ENCODE data around the gene FRAS1.

The FRAS1 gene

GRCh38 chr4:78386679-78387078 is 329.6 kb downstream of the FRAS1 start:
- DNase-seq: no peak

- DNase-seq: no peak
Measured at GRCh38 chr4:78395642-78396041, 338.5 kb downstream of the FRAS1 start.

GRCh38 chr4:78396613-78397291 is 339.6 kb downstream of the FRAS1 start:
- DNase-seq: no peak

- no peak for DNase-seq
Measured at GRCh38 chr4:78397292-78397630, 340.1 kb downstream of the FRAS1 start.

- DNase-seq: no peak
Measured at GRCh38 chr4:78409612-78410202, 352.6 kb downstream of the FRAS1 start.

- no peak for DNase-seq
Measured at GRCh38 chr4:78410225-78410624, 353.1 kb downstream of the FRAS1 start.

GRCh38 chr4:78410676-78411075 is 353.6 kb downstream of the FRAS1 start:
- DNase-seq: no peak

GRCh38 chr4:78414116-78414515 is 357.0 kb downstream of the FRAS1 start:
- DNase-seq: no peak

- DNase-seq: no peak
Measured at GRCh38 chr4:78417603-78418002, 360.5 kb downstream of the FRAS1 start.

GRCh38 chr4:78418406-78418805 is 361.3 kb downstream of the FRAS1 start:
- no peak for DNase-seq

GRCh38 chr4:78423790-78424189 is 366.7 kb downstream of the FRAS1 start:
- DNase-seq: no peak

- no peak for DNase-seq
Measured at GRCh38 chr4:78424461-78424860, 367.3 kb downstream of the FRAS1 start.

- no peak for DNase-seq
Measured at GRCh38 chr4:78426972-78427371, 369.8 kb downstream of the FRAS1 start.

GRCh38 chr4:78428996-78429395 is 371.9 kb downstream of the FRAS1 start:
- no peak for DNase-seq

GRCh38 chr4:78432896-78433295 is 375.8 kb downstream of the FRAS1 start:
- DNase-seq: no peak

- DNase-seq: no peak
Measured at GRCh38 chr4:78437608-78438088, 380.5 kb downstream of the FRAS1 start.

GRCh38 chr4:78439328-78439727 is 382.2 kb downstream of the FRAS1 start:
- DNase-seq: no peak

GRCh38 chr4:78441756-78442155 is 384.6 kb downstream of the FRAS1 start:
- no peak for DNase-seq

GRCh38 chr4:78446619-78447018 is 389.5 kb downstream of the FRAS1 start:
- DNase-seq: no peak

- DNase-seq: no peak
Measured at GRCh38 chr4:78451407-78451806, 394.3 kb downstream of the FRAS1 start.

GRCh38 chr4:78454016-78454415 is 396.9 kb downstream of the FRAS1 start:
- no peak for DNase-seq

GRCh38 chr4:78457751-78458150 is 400.6 kb downstream of the FRAS1 start:
- no peak for DNase-seq

GRCh38 chr4:78459327-78459726 is 402.2 kb downstream of the FRAS1 start:
- no peak for DNase-seq

GRCh38 chr4:78460368-78460767 is 403.2 kb downstream of the FRAS1 start:
- DNase-seq: no peak

GRCh38 chr4:78464265-78464664 is 407.1 kb downstream of the FRAS1 start:
- no peak for DNase-seq

All from activated CD8-positive, alpha-beta memory T cell treated with anti-CD3 and anti-CD28 coated beads, Interleukin-2, amount 50 U/mL, for 48 hours (primary cell).